GM19193 (cell line): ENCODE measurements around the gene SYN1.

Source experiments
- POLR2A ChIP-seq: IDR thresholded peaks from 4 replicates; pipeline ENCODE4 v1.6.1; 2011; ENCODE audit not compliant: insufficient read depth, insufficient read length; ENCODE audit errors: extremely low read depth

The SYN1 gene

GRCh38 chrX:47613082-47613481 lies 6.6 kb downstream of the SYN1 start:
- TF ChIP-seq POLR2A = no peak

GRCh38 chrX:47612418-47612817 lies 7.2 kb downstream of the SYN1 start:
- TF ChIP-seq POLR2A = no peak

GRCh38 chrX:47611926-47612325 lies 7.7 kb downstream of the SYN1 start:
- no peak for TF ChIP-seq POLR2A

GRCh38 chrX:47611489-47611888 lies 8.2 kb downstream of the SYN1 start:
- no peak for TF ChIP-seq POLR2A

- no peak for TF ChIP-seq POLR2A
Measured at GRCh38 chrX:47610511-47610910, 9.1 kb downstream of the SYN1 start.

- TF ChIP-seq POLR2A = no peak
Measured at GRCh38 chrX:47608130-47608810, 11.4 kb downstream of the SYN1 start.

GRCh38 chrX:47607091-47607490 lies 12.6 kb downstream of the SYN1 start:
- TF ChIP-seq POLR2A = no peak

GRCh38 chrX:47605024-47605423 lies 14.6 kb downstream of the SYN1 start:
- no peak for TF ChIP-seq POLR2A

GRCh38 chrX:47597222-47597621 lies 22.4 kb downstream of the SYN1 start:
- no peak for TF ChIP-seq POLR2A

GRCh38 chrX:47596256-47596655 lies 23.4 kb downstream of the SYN1 start:
- no peak for TF ChIP-seq POLR2A

- TF ChIP-seq POLR2A = no peak
Measured at GRCh38 chrX:47595716-47596251, 23.9 kb downstream of the SYN1 start.

- no peak for TF ChIP-seq POLR2A
Measured at GRCh38 chrX:47593522-47593921, 26.1 kb downstream of the SYN1 start.

GRCh38 chrX:47590984-47591383 lies 28.7 kb downstream of the SYN1 start:
- TF ChIP-seq POLR2A = no peak

- no peak for TF ChIP-seq POLR2A
Measured at GRCh38 chrX:47587906-47588735, 31.5 kb downstream of the SYN1 start.

GRCh38 chrX:47587091-47587891 lies 32.4 kb downstream of the SYN1 start:
- no peak for TF ChIP-seq POLR2A
